Central memory CD8-positive, alpha-beta T cell (primary cell): ENCODE data around the gene XPR1.
"Not testable (repeated sequence)": the region's sequence is repeated elsewhere in the genome, so short reads cannot be mapped to it uniquely, and the experiment has no call there.

ENCODE experiments used
- ATAC-seq: fragments of 150-1000 bp; cut with Tn5 transposase; replicated peaks from 2 replicates; pipeline ENCODE4 v1.10.0; 2022; ENCODE audit warnings: mild to moderate bottlenecking, moderate FRiP score, moderate number of reproducible peaks; ENCODE audit not compliant: poor library complexity, severe bottlenecking; ENCODE audit errors: extremely low read depth
- DNase-seq, 2 donors: peaks; one replicate each; pipeline ENCODE4 v3.0.0; 2021; ENCODE audit warnings: low spot score in 2 of 2
- H3K27ac Mint-ChIP-seq: one replicate; pipeline ENCODE4 v1.8.0; 2022; ENCODE audit warnings: low read depth, mild to moderate bottlenecking, moderate library complexity, mixed read lengths
- H3K27me3 Mint-ChIP-seq: one replicate; pipeline ENCODE4 v1.8.0; 2022; ENCODE audit warnings: mixed read lengths
- H3K36me3 Mint-ChIP-seq: one replicate; pipeline ENCODE4 v1.8.0; 2022; ENCODE audit warnings: mild to moderate bottlenecking, moderate library complexity, mixed read lengths; ENCODE audit not compliant: insufficient read depth
- H3K4me1 Mint-ChIP-seq: one replicate; pipeline ENCODE4 v1.8.0; 2022; ENCODE audit warnings: mixed read lengths
- H3K4me3 Mint-ChIP-seq: one replicate; pipeline ENCODE4 v1.8.0; 2022; ENCODE audit warnings: mild to moderate bottlenecking, moderate library complexity, mixed read lengths
- H3K9me3 Mint-ChIP-seq: one replicate; pipeline ENCODE4 v1.8.0; 2022; ENCODE audit warnings: mixed read lengths

XPR1 gene

DNA sequence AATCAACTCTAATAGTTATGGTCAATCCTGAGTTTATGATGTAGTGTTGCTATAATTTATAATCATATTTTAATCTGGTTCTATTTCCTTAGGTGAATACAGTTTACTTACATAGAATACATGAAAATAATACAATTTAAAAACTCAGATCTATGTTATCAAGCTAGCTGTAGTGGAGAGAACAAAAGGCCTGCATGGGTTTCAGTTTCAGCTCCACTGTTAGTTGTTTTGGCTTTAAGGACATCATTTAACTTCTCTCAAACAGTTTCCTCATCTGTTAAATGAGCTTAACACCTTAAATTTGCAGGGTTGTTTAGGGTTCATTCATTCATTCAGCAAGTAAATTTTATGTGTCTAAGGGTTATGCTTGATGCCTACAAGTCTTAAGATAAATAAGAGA lies 182.4 kb downstream of the XPR1 start:
- no peak overlapping the region for H3K27ac Mint-ChIP-seq
- no peak overlapping the region for H3K4me3 Mint-ChIP-seq
- H3K27me3 Mint-ChIP-seq = no peaks in the 10 kb centered on the region
- DNase-seq (no peak), ATAC-seq (no peak)
- H3K4me1 Mint-ChIP-seq = no peaks in the 10 kb centered on the region
- no peaks in the 10 kb centered on the region for H3K9me3 Mint-ChIP-seq
- peaks cover 8% of the 10 kb centered on the region for H3K36me3 Mint-ChIP-seq

DNA sequence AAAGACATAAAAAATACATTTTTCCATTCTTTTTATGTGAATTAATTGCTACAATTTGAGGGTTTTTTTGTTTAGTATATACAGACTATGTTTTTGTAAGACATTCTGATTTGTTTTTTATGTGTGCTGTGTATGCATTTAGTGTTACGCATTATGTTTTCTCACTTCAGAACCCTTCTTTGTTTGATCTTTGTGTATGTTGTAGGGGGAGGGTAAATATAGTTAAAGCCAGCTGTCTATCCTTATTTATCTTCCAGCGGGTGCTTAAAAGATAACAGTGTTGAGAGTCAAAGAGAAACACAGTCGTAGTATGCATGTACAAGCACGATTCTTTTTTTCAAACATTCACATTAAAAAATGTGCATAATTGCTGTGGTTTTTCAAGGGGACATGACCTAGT lies 183.4 kb downstream of the XPR1 start:
- no peaks in the 10 kb centered on the region for H3K4me1 Mint-ChIP-seq
- no peaks in the 10 kb centered on the region for H3K9me3 Mint-ChIP-seq
- peaks cover 8% of the 10 kb centered on the region for H3K36me3 Mint-ChIP-seq
- no peak overlapping the region for H3K27ac Mint-ChIP-seq
- no peak for ATAC-seq
- no peaks in the 10 kb centered on the region for H3K27me3 Mint-ChIP-seq
- H3K4me3 Mint-ChIP-seq = no peak overlapping the region
- DNase-seq = no peak

DNA sequence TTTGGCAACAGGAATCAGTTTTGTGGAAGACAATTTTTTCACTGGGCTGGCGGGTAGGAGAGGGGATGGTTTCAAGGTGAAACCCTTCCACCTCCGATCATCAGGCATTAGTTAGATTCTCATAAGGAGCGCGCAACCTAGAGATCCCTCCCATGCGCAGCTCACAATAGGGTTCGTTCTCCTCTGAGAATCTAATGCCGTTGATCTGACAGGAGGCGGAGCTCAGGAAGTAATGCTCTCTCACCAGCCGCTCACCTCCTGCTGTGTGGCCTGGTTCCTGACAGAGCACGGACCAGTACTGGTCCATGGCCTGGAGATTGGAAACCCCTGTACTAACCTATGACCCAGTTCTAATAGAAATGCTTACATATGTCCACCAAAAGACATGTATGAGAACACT lies 184.3 kb downstream of the XPR1 start:
- Mint-ChIP-seq H3K4me3 (no peak overlapping the region), H3K4me1 (no peaks in the 10 kb centered on the region), H3K36me3 (peaks cover 8% of the 10 kb centered on the region), H3K27me3 (no peaks in the 10 kb centered on the region), H3K27ac (no peak overlapping the region), H3K9me3 (no peaks in the 10 kb centered on the region)
- no peak for ATAC-seq
- no peak for DNase-seq

DNA sequence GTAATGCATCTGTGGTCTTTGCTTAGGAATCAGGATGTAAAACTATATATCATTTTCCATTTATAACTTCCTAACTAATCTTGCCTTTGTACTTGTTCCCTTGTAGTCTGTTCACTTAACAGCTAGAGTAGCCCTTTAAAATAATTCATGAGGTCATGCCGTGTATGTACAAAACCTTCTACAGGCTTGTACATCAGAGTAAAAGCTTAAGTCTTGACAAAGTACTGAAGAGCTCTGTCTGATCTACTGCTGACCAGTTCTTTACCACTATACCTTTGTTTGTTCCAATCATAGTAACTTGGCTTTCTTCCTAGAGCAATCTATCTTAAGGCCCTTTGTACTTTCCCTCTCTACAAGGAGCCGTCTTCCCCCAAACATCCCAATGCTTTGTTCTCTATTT lies 190.1 kb downstream of the XPR1 start:
- DNase-seq = no peak
- Mint-ChIP-seq H3K4me1 (no peaks in the 10 kb centered on the region), H3K27ac (no peak overlapping the region), H3K27me3 (no peaks in the 10 kb centered on the region), H3K4me3 (no peak overlapping the region), H3K9me3 (no peaks in the 10 kb centered on the region), H3K36me3 (peaks cover 6% of the 10 kb centered on the region)
- ATAC-seq = no peak

DNA sequence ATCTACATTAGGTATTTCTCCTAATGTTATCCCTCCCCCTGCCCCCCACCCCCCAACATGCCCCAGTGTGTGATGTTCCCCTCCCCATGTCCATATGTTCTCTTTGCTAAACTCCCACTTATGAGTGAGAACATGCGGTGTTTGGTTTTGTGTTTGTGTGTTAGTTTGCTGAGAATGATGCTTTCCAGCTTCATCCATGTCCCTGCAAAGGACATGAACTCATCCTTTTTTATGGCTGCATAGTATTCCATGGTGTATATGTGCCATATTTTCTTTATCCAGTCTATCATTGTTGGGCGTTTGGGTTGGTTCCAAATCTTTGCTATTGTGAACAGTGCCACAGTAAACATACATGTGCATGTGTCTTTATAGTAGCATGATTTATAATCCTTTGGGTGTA lies 199.7 kb downstream of the XPR1 start:
- not testable (repeated sequence) for H3K4me1 Mint-ChIP-seq, ATAC-seq, H3K27ac Mint-ChIP-seq

DNA sequence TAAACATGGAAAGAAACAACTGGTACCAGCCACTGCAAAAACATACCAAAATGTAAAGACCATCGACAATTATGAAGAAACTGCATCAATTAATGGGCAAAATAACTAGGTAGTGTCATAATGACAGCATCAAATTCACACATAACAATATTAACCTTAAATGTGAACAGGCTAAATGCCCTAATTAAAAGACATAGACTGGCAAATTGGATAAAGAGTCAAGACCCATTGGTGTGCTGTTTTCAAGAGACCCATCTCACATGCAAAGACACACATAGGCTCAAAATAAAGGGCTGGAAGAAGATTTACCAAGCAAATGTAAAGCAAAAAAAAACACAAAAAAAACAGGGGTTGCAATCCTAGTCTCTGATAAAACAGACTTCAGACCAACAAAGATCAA lies 201.4 kb downstream of the XPR1 start:
- H3K36me3 Mint-ChIP-seq = peaks cover 24% of the 10 kb centered on the region
- not testable (repeated sequence) for H3K27ac Mint-ChIP-seq, H3K4me3 Mint-ChIP-seq, DNase-seq, H3K9me3 Mint-ChIP-seq, ATAC-seq, H3K4me1 Mint-ChIP-seq, H3K27me3 Mint-ChIP-seq

More for the DNA sequence above, 199.7 kb downstream of the XPR1 start:
- peaks cover 21% of the 10 kb centered on the region for H3K36me3 Mint-ChIP-seq
- not testable (repeated sequence) for H3K9me3 Mint-ChIP-seq, DNase-seq, H3K4me3 Mint-ChIP-seq, H3K27me3 Mint-ChIP-seq

DNA sequence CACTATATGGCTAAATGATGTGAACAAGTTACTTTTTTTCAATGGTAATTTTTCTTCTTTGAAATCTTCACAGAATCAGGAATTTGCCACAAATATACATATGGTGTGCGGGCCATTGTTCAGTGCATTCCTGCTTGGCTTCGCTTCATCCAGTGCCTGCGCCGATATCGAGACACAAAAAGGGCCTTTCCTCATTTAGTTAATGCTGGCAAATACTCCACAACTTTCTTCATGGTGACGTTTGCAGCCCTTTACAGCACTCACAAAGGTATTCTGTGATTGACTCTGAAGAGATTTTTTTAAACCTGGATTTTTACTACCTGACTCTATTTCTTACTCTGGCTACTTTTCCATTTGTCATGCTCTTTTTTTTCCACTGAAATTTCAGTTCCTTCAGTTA lies 204.6 kb downstream of the XPR1 start:
- no peaks in the 10 kb centered on the region for H3K4me1 Mint-ChIP-seq
- H3K27ac Mint-ChIP-seq = no peak overlapping the region
- peaks cover 20% of the 10 kb centered on the region for H3K36me3 Mint-ChIP-seq
- ATAC-seq = no peak
- peaks cover 3% of the 10 kb centered on the region for H3K9me3 Mint-ChIP-seq
- H3K4me3 Mint-ChIP-seq = no peak overlapping the region
- DNase-seq = no peak
- H3K27me3 Mint-ChIP-seq = no peaks in the 10 kb centered on the region

DNA sequence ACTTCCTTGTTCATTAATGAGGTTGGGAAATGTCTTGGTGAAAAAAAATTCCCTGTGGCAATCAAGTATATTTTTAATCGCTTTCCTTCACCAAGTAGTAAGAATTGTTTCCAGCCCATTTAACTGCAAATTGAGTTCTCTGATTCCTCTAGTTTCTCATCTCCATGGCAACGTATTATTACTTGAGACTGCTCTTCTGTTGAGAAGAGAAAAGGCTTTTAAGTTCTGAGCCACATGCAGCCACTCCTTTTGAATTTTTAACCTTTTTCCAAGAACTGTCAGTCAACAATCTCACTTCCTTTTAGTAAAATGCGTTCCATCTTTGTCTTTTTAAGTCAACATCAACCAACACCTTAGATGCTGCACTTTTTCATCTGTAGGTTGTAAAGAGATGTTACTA lies 205.2 kb downstream of the XPR1 start:
- H3K9me3 Mint-ChIP-seq = no peaks in the 10 kb centered on the region
- no peak for DNase-seq
- no peak for ATAC-seq
- no peak overlapping the region for H3K4me3 Mint-ChIP-seq
- no peaks in the 10 kb centered on the region for H3K27me3 Mint-ChIP-seq
- no peaks in the 10 kb centered on the region for H3K4me1 Mint-ChIP-seq
- H3K27ac Mint-ChIP-seq = no peak overlapping the region
- peaks cover 20% of the 10 kb centered on the region for H3K36me3 Mint-ChIP-seq

DNA sequence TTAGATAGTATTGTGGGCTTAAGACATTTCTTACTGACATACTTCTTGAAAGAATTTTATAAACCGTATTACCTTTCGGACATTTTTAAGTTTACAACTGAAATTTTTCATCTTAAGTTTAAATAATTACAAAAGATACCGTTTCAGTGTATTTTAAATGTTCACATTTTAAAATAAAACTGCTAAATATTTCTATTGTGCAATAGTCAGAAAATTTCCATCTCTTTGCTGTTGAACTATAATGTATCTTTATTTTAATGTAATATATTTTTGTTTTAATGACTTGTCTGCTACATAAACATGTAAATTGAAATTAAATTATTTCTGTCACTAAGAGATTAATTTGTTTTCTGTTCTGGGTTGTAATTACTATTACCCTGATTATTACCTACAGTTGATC lies 206.7 kb downstream of the XPR1 start:
- Mint-ChIP-seq H3K27ac (no peak overlapping the region), H3K27me3 (no peaks in the 10 kb centered on the region), H3K9me3 (no peaks in the 10 kb centered on the region), H3K4me1 (no peaks in the 10 kb centered on the region), H3K4me3 (no peak overlapping the region), H3K36me3 (peaks cover 14% of the 10 kb centered on the region)
- DNase-seq = no peak
- ATAC-seq = no peak

DNA sequence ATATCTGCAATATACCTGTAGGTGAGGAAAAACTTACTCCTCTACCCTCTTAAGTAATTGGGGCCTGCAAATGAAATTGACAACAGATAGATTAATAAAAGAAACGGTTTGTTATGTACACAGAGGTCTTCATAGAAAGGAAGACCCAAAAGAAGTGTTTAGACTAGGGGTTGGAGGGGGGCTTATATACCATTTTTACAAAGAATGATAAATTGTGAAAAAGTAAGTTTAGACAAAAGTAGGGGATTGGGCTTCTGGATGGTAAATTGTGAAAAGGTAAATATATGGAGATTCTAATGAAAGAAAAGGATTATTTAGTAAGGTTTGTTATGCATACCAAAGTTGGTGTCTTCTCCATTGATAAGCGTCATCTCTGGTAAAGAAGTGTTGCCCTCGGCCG lies 207.7 kb downstream of the XPR1 start:
- H3K27me3 Mint-ChIP-seq = no peaks in the 10 kb centered on the region

DNA sequence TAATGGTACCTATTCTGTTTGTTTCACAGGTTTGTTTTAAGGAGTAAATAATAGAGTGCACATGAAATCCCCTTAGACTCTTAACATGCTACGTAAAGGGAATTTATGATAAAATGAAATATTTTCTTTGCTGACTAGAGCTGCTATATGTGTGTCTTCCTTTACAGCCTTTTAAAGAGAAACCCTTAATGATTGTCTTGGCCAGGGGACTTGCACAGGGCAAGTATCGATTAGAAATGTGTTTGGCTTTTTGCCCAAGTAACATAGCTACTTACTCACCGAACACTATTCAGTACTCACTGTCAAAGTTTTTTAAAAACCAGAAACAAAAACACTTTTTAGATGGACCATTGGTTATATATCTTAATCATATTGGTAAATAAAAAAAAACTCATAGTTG lies 209.6 kb downstream of the XPR1 start:
- no peaks in the 10 kb centered on the region for H3K9me3 Mint-ChIP-seq
- H3K4me1 Mint-ChIP-seq = no peaks in the 10 kb centered on the region
- ATAC-seq (no peak), DNase-seq (no peak)
- H3K36me3 Mint-ChIP-seq = peaks cover 3% of the 10 kb centered on the region
- H3K4me3 Mint-ChIP-seq = no peak overlapping the region
- no peaks in the 10 kb centered on the region for H3K27me3 Mint-ChIP-seq
- H3K27ac Mint-ChIP-seq = no peak overlapping the region

More for the DNA sequence above, 207.7 kb downstream of the XPR1 start:
- no peak for DNase-seq
- no peak for ATAC-seq
- H3K27ac Mint-ChIP-seq = no peak overlapping the region
- H3K9me3 Mint-ChIP-seq = no peaks in the 10 kb centered on the region
- H3K4me1 Mint-ChIP-seq = no peaks in the 10 kb centered on the region
- H3K4me3 Mint-ChIP-seq = no peak overlapping the region
- peaks cover 10% of the 10 kb centered on the region for H3K36me3 Mint-ChIP-seq

DNA sequence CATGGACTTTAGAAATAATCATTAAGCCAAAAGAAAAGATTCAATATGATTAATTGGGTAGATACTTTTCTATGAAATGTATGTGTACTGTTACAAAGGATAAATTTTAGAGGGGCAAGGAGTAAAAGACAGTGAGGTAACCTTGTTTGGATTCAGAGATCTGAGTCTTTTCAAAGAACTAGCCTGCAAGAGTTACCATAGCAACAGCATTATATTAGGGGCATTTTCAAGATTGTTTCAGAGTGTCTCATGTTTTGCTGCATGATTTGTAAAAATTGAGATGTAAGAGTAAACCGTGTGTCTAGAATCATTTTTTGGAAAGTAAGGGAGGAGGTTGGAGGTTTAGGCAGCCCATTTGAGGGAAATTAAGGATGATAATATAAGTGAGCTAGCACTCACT lies 210.2 kb downstream of the XPR1 start:
- Mint-ChIP-seq H3K36me3 (peaks cover 1% of the 10 kb centered on the region), H3K4me3 (no peak overlapping the region), H3K27me3 (no peaks in the 10 kb centered on the region), H3K4me1 (no peaks in the 10 kb centered on the region), H3K27ac (no peak overlapping the region), H3K9me3 (no peaks in the 10 kb centered on the region)
- no peak for DNase-seq
- no peak for ATAC-seq

DNA sequence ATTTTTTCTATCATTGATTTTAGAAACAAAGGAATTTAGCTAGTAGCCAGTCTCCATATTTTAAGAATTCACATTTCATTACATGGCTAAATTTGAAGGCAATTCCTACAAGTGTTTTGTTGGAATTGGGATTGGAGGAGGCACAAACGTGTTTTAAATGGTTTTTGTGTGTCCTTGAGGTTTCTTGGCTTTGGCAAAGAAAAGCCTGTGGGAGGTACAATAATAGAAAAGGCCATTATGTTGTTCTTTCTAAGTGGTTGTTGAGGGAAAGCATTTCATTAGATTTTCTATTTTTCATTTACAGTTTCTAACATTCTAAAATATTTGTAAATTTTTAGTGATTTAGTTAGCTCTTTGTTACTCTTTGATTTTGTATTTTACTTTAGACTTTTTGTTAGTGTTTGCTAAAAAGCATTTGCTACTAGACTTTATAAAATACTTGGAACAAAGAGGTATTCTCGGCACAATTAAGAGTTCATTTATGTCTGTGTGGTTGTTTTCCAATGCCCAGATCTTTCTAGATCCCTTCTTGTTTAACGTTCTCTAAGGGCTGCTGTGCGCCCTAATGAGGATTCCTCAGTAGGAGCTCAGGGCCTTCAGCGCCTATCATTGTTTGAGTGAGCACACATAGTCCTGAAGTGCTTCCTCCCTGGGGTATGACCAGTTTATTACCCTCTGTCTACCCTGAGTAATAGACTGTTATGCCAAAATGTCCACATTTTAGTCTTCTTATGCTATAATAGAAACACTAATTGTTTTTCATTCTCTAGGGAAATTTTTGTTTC lies 210.9 kb downstream of the XPR1 start:
- no peaks in the 10 kb centered on the region for H3K36me3 Mint-ChIP-seq
- H3K27me3 Mint-ChIP-seq = no peaks in the 10 kb centered on the region
- DNase-seq (no peak), ATAC-seq (no peak)
- no peaks in the 10 kb centered on the region for H3K9me3 Mint-ChIP-seq
- H3K27ac Mint-ChIP-seq = no peak overlapping the region
- H3K4me1 Mint-ChIP-seq = no peaks in the 10 kb centered on the region
- no peak overlapping the region for H3K4me3 Mint-ChIP-seq
